Stimulated activated CD4-positive, alpha-beta T cell treated with anti-CD3 and anti-CD28 coated beads, Interleukin-12 subunit alpha, Interleukin-12 subunit beta, amount 100 ng/mL, for 48 hours (primary cell): ENCODE results near the gene GRK4.
"Not testable (repeated sequence)": the region's sequence is repeated elsewhere in the genome, so short reads cannot be mapped to it uniquely, and the experiment has no call there.

Experiments
- DNase-seq, 3 donors: peaks; one replicate each; pipeline ENCODE4 v3.0.0-alpha.2; 2020; ENCODE audit warnings: low read depth in 2 of 3, low spot score in 1 of 3

Gene GRK4

DNA sequence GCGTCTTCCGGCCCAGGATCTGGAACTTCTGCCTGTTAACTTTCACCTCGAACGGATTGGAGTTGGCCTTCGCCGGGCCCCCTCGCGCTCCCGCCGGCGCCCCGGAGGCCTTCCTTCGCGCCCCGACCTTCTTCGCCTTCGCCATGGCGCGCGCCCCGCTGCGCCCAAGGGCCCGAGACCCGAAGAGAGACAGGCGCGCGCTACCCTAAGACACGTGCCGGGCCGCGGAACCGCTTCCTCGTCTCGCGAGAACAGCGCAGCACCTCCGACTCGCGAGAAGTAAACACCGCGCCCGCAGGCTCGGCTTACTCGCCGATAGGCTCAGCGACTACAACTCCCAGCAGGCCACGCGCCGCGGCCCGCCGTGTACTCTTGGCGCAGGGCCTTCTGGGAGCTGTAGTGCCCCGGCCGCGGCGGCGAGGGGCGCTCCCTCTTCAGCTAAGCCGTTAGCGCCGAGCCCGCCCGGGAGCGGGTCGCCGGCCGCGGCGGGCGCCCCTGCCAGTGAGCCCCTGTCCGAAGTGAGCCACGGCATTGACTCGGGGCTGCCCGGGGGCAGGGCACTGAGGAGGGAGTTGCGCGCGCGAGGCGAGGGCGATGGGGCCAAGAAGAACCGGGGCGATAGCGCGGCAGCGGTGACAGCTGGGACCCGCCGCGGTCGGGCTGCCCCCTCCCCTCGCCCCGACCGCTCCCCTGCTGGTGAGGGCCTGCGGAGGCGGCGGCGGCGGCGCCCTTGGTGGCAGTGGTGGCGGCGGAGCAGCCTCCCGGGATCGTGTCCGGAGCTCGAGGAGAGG lies at the start of gene GRK4, which contains the start of gene NOP14:
TSS of gene GRK4 (plus strand) at position 397 of the 791 bp plus-strand sequence. CDS start 500 bp downstream, outside the sequence.
TSS of gene NOP14 (minus strand) at position 232 of the 791 bp plus-strand sequence. CDS start at position 145, 87 bp downstream.
- DNase-seq, result peak; percentile 92 to 96 (median 94)

DNA sequence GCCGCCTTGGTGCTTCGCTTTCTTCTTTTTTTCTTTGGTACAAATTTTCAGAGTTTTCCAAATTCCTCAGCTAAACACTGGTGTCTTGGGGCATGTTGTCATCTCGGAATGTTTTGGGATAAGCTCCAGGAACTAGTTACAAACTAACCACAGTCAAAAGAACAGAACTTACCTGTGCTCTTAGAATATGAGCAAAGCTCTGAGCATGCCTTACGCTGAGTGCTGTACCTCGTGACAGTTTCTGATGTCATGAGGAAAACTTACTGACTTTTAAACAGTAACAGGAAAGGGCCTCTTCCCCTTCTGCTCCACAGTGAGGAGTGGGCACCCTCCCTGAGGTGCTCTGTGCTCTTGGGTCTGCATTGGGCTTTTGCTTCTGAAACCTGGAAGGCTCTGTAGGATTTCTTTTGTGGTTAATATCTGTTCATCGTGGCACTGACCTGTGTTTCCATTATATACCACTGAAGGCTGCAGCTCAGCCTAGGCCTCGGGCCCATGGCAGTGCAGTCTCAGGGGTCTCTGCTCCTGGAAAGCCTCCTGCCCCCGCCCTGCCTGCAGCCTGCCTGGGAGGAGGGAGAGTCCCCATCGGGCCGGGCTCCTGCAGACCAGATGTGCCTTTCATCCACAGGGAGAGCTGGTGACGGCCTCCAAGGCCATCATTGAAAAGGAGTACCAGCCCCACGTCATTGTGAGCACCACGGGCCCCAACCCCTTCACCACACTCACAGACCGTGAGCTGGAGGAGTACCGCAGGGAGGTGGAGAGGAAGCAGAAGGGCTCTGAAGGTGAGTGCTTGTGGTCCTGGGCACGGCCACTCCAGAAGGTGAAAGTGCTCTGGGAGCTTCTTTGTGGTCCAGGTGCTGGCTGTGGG lies 48.9 kb upstream of the GRK4 start:
- DNase-seq, result no peak

- DNase-seq, result no peak
Observed at GRCh38 chr4:2915789-2916188, 47.6 kb upstream of the GRK4 start.

DNA sequence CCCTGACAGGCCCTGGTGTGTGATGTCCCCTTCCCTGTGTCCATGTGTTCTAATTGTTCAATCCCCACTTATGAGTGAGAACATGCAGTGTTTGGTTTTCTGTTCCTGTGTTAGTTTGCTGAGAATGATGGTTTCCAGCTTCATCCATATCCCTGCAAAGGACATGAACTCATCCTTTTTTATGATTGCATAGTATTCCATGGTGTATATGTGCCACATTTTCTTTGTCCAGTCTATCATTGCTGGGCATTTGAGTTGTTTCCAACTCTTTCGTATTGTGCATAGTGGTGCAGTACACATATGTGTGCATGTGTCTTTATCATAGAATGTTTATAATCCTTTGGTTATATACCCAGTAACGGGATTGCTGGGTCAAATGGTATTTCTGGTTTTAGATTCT lies 46.7 kb upstream of the GRK4 start:
- not testable (repeated sequence) for DNase-seq

- DNase-seq, result not testable (repeated sequence)
Observed at GRCh38 chr4:2918300-2918699, 45.1 kb upstream of the GRK4 start.

- not testable (repeated sequence) for DNase-seq
Observed at GRCh38 chr4:2918714-2919113, 44.7 kb upstream of the GRK4 start.

GRCh38 chr4:2922453-2923101 lies 40.8 kb upstream of the GRK4 start:
- not testable (repeated sequence) for DNase-seq

DNA sequence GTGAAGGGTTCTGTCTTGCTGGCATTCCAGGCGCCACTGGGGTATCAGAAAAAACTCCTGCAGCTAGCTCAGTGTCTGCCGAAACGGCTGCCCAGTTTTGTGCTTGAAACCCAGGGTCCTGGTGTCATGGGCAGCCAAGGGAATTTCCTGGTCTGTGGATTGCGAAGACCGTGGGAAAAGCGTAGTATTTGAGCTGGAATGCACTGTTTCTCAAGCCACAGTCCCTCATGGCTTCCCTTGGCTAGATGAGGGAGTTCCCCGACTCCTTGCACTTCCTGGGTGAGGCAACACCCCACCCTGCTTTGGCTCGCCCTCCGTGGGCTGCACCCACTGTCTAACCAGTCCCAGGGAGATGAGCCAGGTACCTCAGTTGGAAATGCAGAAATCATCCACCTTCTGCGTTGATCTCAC lies 40.2 kb upstream of the GRK4 start:
- DNase-seq, result no peak

DNA sequence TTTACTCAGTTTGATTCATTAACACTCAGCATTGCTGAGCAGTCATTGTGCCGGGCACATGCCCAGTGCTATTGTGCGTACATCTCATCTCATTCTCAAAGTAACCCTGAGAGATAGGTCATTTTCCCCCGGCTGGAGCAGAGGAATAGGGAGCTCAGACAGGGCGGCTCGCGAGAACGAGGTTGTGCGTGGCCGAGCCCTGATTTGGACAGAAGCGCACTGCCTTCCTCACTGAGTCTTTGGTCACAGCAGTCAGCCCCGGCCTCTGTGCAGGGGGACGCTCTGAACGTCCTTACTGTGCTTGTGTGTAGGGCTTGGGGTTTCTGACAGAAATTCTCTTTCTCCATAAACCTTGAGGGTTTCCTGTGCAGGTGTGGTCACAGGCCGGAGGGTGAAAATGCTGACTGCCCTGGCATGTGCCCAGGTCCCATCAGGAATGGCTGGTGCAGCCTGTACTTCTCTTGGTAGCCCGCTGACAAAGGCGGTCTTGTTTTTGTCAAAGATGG lies 39.6 kb upstream of the GRK4 start:
- DNase-seq, result no peak

GRCh38 chr4:2924286-2924685 lies 39.1 kb upstream of the GRK4 start:
- no peak for DNase-seq

DNA sequence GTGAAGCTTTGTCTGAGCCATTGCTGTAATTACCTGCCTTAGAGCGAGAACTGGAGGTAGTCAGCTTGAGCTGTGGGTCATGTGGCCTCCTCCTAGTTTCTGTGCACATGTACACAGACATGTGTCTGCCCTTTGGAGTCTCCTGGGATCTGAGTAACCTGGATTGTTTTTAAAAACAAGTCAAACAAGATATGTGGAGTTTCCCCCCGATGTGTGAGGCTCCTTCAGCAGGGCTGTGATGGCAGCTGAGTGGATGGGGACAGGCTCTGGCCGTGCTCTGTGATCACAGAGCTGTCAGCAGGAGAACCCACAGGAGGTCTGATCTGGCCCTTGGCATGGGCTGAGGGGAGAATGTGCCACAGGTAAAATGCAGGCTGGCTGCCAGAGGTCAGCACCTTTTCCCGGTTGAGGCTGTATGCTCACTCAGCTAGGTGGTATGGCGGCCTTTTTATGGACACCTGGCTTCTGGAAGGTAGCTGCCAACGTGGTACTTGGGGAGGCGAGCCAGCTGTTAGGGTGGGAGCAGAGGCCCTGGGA lies 38.5 kb upstream of the GRK4 start:
- DNase-seq, result no peak

GRCh38 chr4:2925496-2925895 lies 37.9 kb upstream of the GRK4 start:
- no peak for DNase-seq

DNA sequence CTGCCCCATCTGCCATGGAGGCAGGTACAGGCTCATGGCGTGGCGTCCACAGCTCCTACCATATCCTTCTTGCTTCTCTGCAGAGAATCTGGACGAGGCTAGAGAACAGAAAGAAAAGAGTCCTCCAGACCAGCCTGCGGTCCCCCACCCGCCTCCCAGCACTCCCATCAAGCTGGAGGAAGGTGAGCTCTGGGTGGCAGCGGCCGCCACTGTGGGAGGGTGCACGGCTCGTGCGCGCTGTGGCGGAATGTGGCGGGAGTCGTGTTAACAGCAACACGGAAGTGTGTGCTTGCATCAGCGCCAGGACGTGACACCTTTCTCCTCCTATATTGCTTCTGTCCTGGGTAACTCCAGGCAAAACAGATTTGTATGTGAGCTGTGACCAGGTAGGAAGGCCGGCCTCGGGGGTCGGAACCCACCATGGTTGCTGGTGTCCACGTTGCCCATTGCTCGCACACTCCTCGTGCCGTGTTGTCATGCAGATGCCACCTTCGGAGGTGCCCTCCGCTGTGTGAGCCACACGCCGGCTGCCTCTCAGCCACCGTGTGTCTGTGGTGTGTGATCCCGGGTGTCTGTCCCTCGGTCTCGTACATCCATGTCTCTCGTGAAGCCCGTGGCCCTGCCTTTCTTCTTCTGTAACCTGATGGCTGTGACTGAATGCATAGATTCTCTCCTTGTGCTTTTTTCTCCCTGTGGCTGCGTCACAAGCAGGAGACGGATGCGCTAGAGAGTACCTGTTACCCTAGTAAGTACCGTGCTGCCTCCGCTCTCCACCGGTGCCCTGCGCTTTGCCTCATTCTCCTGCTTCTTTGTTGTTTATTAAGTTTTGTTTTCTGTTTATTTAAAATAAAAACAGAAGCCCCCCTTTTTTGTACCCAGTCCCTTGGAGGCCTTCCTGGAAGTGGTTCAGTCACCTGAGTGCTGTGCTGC lies 37.2 kb upstream of the GRK4 start:
- no peak for DNase-seq

- no peak for DNase-seq
Observed at GRCh38 chr4:2927016-2927695, 36.2 kb upstream of the GRK4 start.

GRCh38 chr4:2927696-2928075 lies 35.7 kb upstream of the GRK4 start:
- DNase-seq, result no peak

DNA sequence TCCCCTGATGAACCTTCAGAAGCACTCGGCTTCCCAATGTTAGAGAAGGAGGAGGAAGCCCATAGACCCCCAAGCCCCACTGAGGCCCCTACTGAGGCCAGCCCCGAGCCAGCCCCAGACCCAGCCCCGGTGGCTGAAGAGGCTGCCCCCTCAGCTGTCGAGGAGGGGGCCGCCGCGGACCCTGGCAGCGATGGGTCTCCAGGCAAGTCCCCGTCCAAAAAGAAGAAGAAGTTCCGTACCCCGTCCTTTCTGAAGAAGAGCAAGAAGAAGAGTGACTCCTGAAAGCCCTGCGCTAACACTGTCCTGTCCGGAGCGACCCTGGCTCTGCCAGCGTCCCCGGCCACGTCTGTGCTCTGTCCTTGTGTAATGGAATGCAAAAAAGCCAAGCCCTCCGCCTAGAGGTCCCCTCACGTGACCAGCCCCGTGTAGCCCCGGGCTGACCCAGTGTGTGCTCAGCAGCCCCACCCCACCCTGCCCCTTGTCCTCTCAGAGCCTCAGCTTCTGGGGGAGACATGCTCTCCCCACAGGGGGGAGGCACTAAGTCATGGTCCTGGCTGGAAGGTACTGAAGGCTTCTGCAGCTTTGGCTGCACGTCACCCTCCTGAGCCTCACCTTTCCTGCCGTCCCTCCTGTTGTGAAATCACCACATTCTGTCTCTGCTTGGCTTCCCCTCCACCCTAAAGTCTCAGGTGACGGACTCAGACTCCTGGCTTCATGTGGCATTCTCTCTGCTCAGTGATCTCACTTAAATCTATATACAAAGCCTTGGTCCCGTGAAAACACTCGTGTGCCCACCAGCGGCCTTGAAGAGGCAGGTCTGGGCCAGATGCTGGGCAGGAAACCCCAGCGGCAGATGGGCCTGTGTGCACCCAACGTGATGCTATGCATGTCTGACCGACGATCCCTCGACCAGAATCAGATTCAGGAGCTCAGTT lies 34.9 kb upstream of the GRK4 start:
- DNase-seq, result no peak

GRCh38 chr4:2929469-2929868 lies 33.9 kb upstream of the GRK4 start:
- DNase-seq, result no peak

GRCh38 chr4:2930135-2930757 lies 33.1 kb upstream of the GRK4 start:
- no peak for DNase-seq
